AG04450 (cell line): Measurements from ENCODE around the gene DOLPP1. TPM values are rescaled to one million over a fixed set of nuclear protein-coding genes. Genes with fewer than 3 reads are reported as not detected.

Experiments
- CTCF ChIA-PET: fragments of 300-600, 350-600 bp; formaldehyde crosslinking; extraction: SDS; loops from one replicate; lab custom pipeline; 2022; ENCODE audit warnings: antibody characterized with exemption, inconsistent platforms; lab: Charles Lee
- POLR2A ChIA-PET: fragments of 350-600 bp; formaldehyde crosslinking; extraction: SDS; loops from one replicate; lab custom pipeline; 2021; ENCODE audit warnings: antibody characterized with exemption, inconsistent platforms; lab: Yijun Ruan, JAX
- DNase-seq: peaks from one replicate; pipeline ENCODE4 v3.0.0-alpha.2; 2011; ENCODE audit warnings: low read depth, low spot score
- H3K27ac ChIP-seq: one replicate; pipeline ENCODE4 v1.5.1; 2012; ENCODE audit warnings: low read depth, low read length, control low read depth
- H3K27me3 ChIP-seq: one replicate; pipeline ENCODE4 v1.6.0; 2012; ENCODE audit warnings: low read length; ENCODE audit not compliant: control insufficient read depth, insufficient read depth
- H3K4me3 ChIP-seq: 2 replicates; pipeline ENCODE4 v1.5.1; 2011; ENCODE audit warnings: mild to moderate bottlenecking, low read depth, low read length, control low read depth
- H3K9me3 ChIP-seq: 2 replicates; pipeline ENCODE4 v1.5.1; 2012; ENCODE audit warnings: low read length; ENCODE audit not compliant: control insufficient read depth, insufficient read depth
- CTCF ChIP-seq: IDR thresholded peaks from 2 replicates; pipeline ENCODE4 v1.5.1; 2011; ENCODE audit warnings: low read depth, low read length, control low read depth, inconsistent platforms
- polyA plus RNA-seq: library from polyadenylated mRNA; depleted of rRNA; stranded (reverse); fragments of >200 nt; gene quantifications from 2 replicates; pipeline ENCODE4 v1.2.3, GENCODE V29; 2011

Gene DOLPP1
- polyA plus RNA-seq, 1 experiment = 11.9 TPM

- Histone ChIP-seq H3K27ac (no peak overlapping the region), H3K4me3 (no peak overlapping the region), H3K9me3 (no peaks in the 10 kb centered on the region; the same call in 1 of the 2 replicates), H3K27me3 (no peaks in the 10 kb centered on the region)
- DNase-seq = no peak
- ChIA-PET POLR2A (no interaction called here), CTCF (no interaction called here)
- no peak for TF ChIP-seq CTCF
Observed at GRCh38 chr9:129064499-129064908, 16.4 kb upstream of the DOLPP1 start.

- POLR2A ChIA-PET = no interaction called here
- TF ChIP-seq CTCF = no peak
- Histone ChIP-seq H3K9me3 (no peaks in the 10 kb centered on the region; the same call in 1 of the 2 replicates), H3K27ac (no peak overlapping the region), H3K27me3 (no peaks in the 10 kb centered on the region), H3K4me3 (no peak overlapping the region)
- no peak for DNase-seq
- CTCF ChIA-PET = no interaction called here
Observed at GRCh38 chr9:129068110-129068509, 12.8 kb upstream of the DOLPP1 start.

GRCh38 chr9:129068990-129069861, 11.7 kb upstream of the DOLPP1 start:
- no peak for TF ChIP-seq CTCF
- no peak for DNase-seq
- H3K4me3 ChIP-seq = no peak overlapping the region
- H3K27ac ChIP-seq = no peak overlapping the region
- no peaks in the 10 kb centered on the region; the same call in 1 of the 2 replicates for H3K9me3 ChIP-seq
- ChIA-PET CTCF (no interaction called here), POLR2A (interaction anchor here (0.6 kb wide), 1 partner anchor 239 kb away, joined by 3 read pairs; the partner anchor contains the start of gene SPOUT1)
- no peaks in the 10 kb centered on the region for H3K27me3 ChIP-seq

- ChIA-PET POLR2A (no interaction called here), CTCF (no interaction called here)
- DNase-seq = no peak
- Histone ChIP-seq H3K27me3 (no peaks in the 10 kb centered on the region), H3K4me3 (no peak overlapping the region), H3K9me3 (no peaks in the 10 kb centered on the region; the same call in 1 of the 2 replicates), H3K27ac (no peak overlapping the region)
- no peak for TF ChIP-seq CTCF
Observed at GRCh38 chr9:129069862-129070641, 10.9 kb upstream of the DOLPP1 start.
